ENCODE results near the gene MYO7B.
A peak's percentile ranks its signal among the peaks of the same experiment; 100 is the strongest.

The MYO7B gene

DNA sequence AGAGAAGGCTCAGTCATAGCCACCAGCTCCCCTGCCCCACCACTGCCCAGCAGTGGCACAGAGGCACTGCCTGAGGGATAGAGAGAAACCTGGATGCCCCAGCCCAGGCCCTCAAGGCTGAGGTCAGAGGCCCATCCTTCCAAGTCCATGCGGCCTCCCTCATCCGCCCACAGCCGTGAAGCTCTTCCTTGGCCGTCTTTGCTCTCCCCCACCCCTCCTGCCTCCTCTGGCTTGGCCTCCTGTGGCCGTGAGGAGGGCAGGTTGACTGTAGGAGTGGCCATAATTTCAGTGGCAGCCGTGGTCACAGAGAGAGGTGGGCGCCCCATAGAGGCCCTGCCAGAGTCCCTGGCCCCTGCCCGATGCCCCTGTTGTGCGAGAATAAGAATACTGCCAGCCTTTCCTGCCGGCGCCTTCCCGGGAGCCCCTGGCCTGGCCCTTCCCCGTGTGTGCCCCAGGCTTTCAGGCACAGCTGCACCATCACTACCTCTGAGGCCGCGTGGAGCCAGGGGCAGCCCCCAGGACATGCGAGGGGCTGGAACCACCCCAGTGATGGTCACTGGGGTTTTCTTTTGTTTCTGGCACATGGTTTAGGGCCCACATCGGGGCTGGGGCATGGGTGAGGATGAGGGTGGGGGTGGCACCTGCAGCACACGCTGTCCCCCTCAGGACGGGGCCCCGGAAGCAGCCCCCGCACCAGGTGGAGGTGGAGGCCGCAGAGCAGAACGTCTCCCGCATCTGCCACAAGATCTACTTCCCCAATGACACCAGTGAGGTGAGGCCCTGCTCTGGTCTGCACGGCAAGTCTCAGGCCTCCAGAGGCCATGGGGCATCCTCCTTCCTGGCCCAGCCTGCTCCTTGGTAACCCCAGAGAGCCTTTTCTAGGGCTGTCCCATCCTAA, 97.4 kb downstream of the MYO7B start:
- Histone ChIP-seq H3K36me3 (replicated peaks in 1 of 2; ENCODE audit: control insufficient read depth in 2 of 2, insufficient read depth in 2 of 2, low read length in 2 of 2) (no peaks in the 10 kb centered on the region), H2BK15ac (ENCODE audit: low read length) (peak overlapping the region; percentile 81), H2AK5ac (ENCODE audit: low read depth, low read length) (peak overlapping the region; percentile 46), H2BK120ac (ENCODE audit: low read depth, low read length) (no peak overlapping the region), H3K9me3 (replicated peaks in 1 of 2; ENCODE audit: control insufficient read depth in 2 of 2, insufficient read depth in 1 of 2, low read depth in 1 of 2, low read length in 2 of 2) (no peaks in the 10 kb centered on the region), H4K8ac (ENCODE audit: low read depth, low read length) (no peak overlapping the region), H2BK12ac (ENCODE audit: low read length) (no peak overlapping the region), H3K27me3 (ENCODE audit: control insufficient read depth in 3 of 3, insufficient read depth in 3 of 3, low read depth in 1 of 3, low read length in 3 of 3) (no peaks in the 10 kb centered on the region), H3K9ac (ENCODE audit: low read depth, low read length, poor library complexity) (no peak overlapping the region), H3K79me1 (ENCODE audit: low read depth, low read length) (no peaks in the 10 kb centered on the region), H3K4me1 (ENCODE audit: control insufficient read depth in 2 of 2, insufficient read depth in 1 of 2, low read depth in 1 of 2, low read length in 2 of 2) (peaks cover 7 to 9% of the 10 kb centered on the region in 2 donors), H3K4me2 (ENCODE audit: insufficient read depth, low read length, poor library complexity, severe bottlenecking) (no peak overlapping the region), H3K18ac (ENCODE audit: low read length) (peak overlapping the region; percentile 65), H2AFZ (ENCODE audit: low read length) (no peak overlapping the region), H2BK5ac (ENCODE audit: low read length) (peak overlapping the region; percentile 13), H3K23ac (ENCODE audit: low read depth, low read length, poor library complexity) (peak overlapping the region; percentile 73), H3K4ac (ENCODE audit: low read length) (peak overlapping the region; percentile 11), H3K27ac (replicated peaks; ENCODE audit: low read length) (no peak overlapping the region), H3K14ac (ENCODE audit: low read length) (peak overlapping the region; percentile 38), H3K4me3 (ENCODE audit: low read length in 2 of 2) (no peak overlapping the region), H4K91ac (ENCODE audit: low read depth, low read length, poor library complexity) (peak overlapping the region; percentile 53)
- no peak for DNase-seq (ENCODE audit: low spot score)
- no CpG with 5 or more reads among the region's 25 CpGs for WGBS, 2 donors (ENCODE audit: extremely low coverage in 2 of 2, insufficient read length in 2 of 2, insufficient replicate concordance in 1 of 2)

DNA sequence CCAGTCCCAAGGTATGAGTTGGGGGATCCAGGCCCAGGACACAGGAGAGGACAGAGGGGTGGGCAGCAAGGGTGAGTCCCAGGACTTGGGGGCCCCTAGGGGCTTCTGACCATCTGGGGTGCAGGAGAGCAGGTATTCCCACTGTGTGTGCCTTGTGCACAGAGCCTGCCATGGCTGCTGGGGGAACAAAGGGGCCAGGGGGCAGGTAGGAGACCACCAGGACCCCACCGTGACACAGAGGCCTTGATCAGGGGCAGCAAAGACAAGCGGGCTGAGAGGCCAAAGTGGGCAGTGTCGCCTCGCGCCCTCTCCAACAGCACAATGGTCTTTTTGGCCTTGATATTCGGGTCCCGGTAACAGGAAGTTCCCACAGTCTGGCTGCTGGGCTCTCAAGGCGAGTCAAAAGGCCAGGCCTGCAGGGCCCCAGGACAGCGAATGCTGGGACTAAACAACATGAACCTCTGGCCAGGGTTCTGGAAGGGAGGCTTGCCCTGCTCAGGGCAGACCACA, 98.1 kb downstream of the MYO7B start:
- peaks cover 7 to 16% of the 10 kb centered on the region in 2 donors for H3K4me1 ChIP-seq (ENCODE audit: control insufficient read depth in 2 of 2, insufficient read depth in 1 of 2, low read depth in 1 of 2, low read length in 2 of 2)
- H3K9ac ChIP-seq (ENCODE audit: low read depth, low read length, poor library complexity) = peak overlapping the region; percentile 3
- H4K91ac ChIP-seq (ENCODE audit: low read depth, low read length, poor library complexity) = peak overlapping the region; percentile 53
- H2BK120ac ChIP-seq (ENCODE audit: low read depth, low read length) = no peak overlapping the region
- no peak overlapping the region for H3K4me2 ChIP-seq (ENCODE audit: insufficient read depth, low read length, poor library complexity, severe bottlenecking)
- peak overlapping the region; percentile 84 for H3K18ac ChIP-seq (ENCODE audit: low read length)
- no peak overlapping the region for H3K14ac ChIP-seq (ENCODE audit: low read length)
- H2BK5ac ChIP-seq (ENCODE audit: low read length) = peak overlapping the region; percentile 66
- no peak overlapping the region for H3K4me3 ChIP-seq (ENCODE audit: low read length in 2 of 2)
- peak overlapping the region; percentile 66 for H2AFZ ChIP-seq (ENCODE audit: low read length)
- H2BK15ac ChIP-seq (ENCODE audit: low read length) = peak overlapping the region; percentile 17
- H3K79me1 ChIP-seq (ENCODE audit: low read depth, low read length) = no peaks in the 10 kb centered on the region
- H3K27ac ChIP-seq (replicated peaks; ENCODE audit: low read length) = no peak overlapping the region
- H3K23ac ChIP-seq (ENCODE audit: low read depth, low read length, poor library complexity) = peak overlapping the region; percentile 73
- peak overlapping the region; percentile 73 for H2BK12ac ChIP-seq (ENCODE audit: low read length)
- peak overlapping the region; percentile 11 for H3K4ac ChIP-seq (ENCODE audit: low read length)
- no peaks in the 10 kb centered on the region for H3K27me3 ChIP-seq (ENCODE audit: control insufficient read depth in 3 of 3, insufficient read depth in 3 of 3, low read depth in 1 of 3, low read length in 3 of 3)
- peak overlapping the region; percentile 81 for H2AK5ac ChIP-seq (ENCODE audit: low read depth, low read length)
- no peak for DNase-seq (ENCODE audit: low spot score)
- no peaks in the 10 kb centered on the region for H3K36me3 ChIP-seq (replicated peaks in 1 of 2; ENCODE audit: control insufficient read depth in 2 of 2, insufficient read depth in 2 of 2, low read length in 2 of 2)
- no peak overlapping the region for H4K8ac ChIP-seq (ENCODE audit: low read depth, low read length)
- H3K9me3 ChIP-seq (replicated peaks in 1 of 2; ENCODE audit: control insufficient read depth in 2 of 2, insufficient read depth in 1 of 2, low read depth in 1 of 2, low read length in 2 of 2) = no peaks in the 10 kb centered on the region
- WGBS, 2 donors (ENCODE audit: extremely low coverage in 2 of 2, insufficient read length in 2 of 2, insufficient replicate concordance in 1 of 2) = no CpG with 5 or more reads among the region's 9 CpGs

DNA sequence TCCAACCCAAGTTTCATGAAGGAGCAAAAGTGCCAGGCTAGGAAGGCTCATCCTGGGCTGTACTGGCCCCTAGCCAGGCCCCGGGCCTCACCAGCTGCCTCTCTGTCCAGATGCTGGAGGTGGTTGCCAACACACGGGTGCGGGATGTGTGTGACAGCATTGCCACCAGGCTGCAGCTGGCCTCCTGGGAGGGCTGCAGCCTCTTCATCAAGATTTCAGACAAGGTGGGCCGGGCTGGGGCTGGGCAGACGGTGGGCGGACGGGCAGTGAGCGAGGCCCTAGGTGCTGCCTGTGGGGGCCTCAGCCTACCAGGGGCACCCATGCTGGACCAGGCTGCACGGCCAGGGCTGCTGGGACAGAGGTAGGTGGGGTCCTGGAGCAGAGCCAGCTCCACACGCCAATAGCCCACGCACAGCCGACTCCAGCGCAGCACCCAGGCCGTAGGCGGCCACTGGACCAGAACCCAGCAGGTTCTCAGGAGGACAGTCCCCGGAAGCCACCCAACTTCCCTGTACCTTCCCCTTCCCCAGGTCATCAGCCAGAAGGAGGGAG, 98.7 kb downstream of the MYO7B start:
- Histone ChIP-seq H3K4me1 (ENCODE audit: control insufficient read depth in 2 of 2, insufficient read depth in 1 of 2, low read depth in 1 of 2, low read length in 2 of 2) (peaks cover 7 to 16% of the 10 kb centered on the region in 2 donors), H3K4me3 (ENCODE audit: low read length in 2 of 2) (no peak overlapping the region), H2AFZ (ENCODE audit: low read length) (peak overlapping the region; percentile 66), H4K91ac (ENCODE audit: low read depth, low read length, poor library complexity) (no peak overlapping the region), H3K27ac (replicated peaks; ENCODE audit: low read length) (no peak overlapping the region), H3K9me3 (replicated peaks in 1 of 2; ENCODE audit: control insufficient read depth in 2 of 2, insufficient read depth in 1 of 2, low read depth in 1 of 2, low read length in 2 of 2) (no peaks in the 10 kb centered on the region), H4K8ac (ENCODE audit: low read depth, low read length) (no peak overlapping the region), H3K4ac (ENCODE audit: low read length) (no peak overlapping the region), H2BK15ac (ENCODE audit: low read length) (peak overlapping the region; percentile 89), H3K36me3 (replicated peaks in 1 of 2; ENCODE audit: control insufficient read depth in 2 of 2, insufficient read depth in 2 of 2, low read length in 2 of 2) (no peaks in the 10 kb centered on the region), H2AK5ac (ENCODE audit: low read depth, low read length) (peak overlapping the region; percentile 37), H3K9ac (ENCODE audit: low read depth, low read length, poor library complexity) (no peak overlapping the region), H3K23ac (ENCODE audit: low read depth, low read length, poor library complexity) (no peak overlapping the region), H2BK12ac (ENCODE audit: low read length) (peak overlapping the region; percentile 73), H3K14ac (ENCODE audit: low read length) (no peak overlapping the region), H3K18ac (ENCODE audit: low read length) (peak overlapping the region; percentile 84), H2BK5ac (ENCODE audit: low read length) (peak overlapping the region; percentile 66), H3K79me1 (ENCODE audit: low read depth, low read length) (no peaks in the 10 kb centered on the region), H3K27me3 (ENCODE audit: control insufficient read depth in 3 of 3, insufficient read depth in 3 of 3, low read depth in 1 of 3, low read length in 3 of 3) (no peaks in the 10 kb centered on the region), H2BK120ac (ENCODE audit: low read depth, low read length) (no peak overlapping the region), H3K4me2 (ENCODE audit: insufficient read depth, low read length, poor library complexity, severe bottlenecking) (no peak overlapping the region)
- no CpG with 5 or more reads among the region's 16 CpGs for WGBS, 2 donors (ENCODE audit: extremely low coverage in 2 of 2, insufficient read length in 2 of 2, insufficient replicate concordance in 1 of 2)
- no peak for DNase-seq (ENCODE audit: low spot score)
